Skeletal muscle cell (primary cell): ENCODE measurements around the gene SLAIN2.
"Not testable (repeated sequence)": the region's sequence is repeated elsewhere in the genome, so short reads cannot be mapped to it uniquely, and the experiment has no call there.

Experiments used
- DNase-seq: peaks from one replicate; pipeline ENCODE4 v3.0.0-alpha.2; 2010; ENCODE audit warnings: low read depth
- H3K4me3 ChIP-seq: 2 replicates; pipeline ENCODE4 v1.5.1; 2011; ENCODE audit warnings: low read depth, mild to moderate bottlenecking, control low read depth, low read length, moderate library complexity

The SLAIN2 gene

DNA sequence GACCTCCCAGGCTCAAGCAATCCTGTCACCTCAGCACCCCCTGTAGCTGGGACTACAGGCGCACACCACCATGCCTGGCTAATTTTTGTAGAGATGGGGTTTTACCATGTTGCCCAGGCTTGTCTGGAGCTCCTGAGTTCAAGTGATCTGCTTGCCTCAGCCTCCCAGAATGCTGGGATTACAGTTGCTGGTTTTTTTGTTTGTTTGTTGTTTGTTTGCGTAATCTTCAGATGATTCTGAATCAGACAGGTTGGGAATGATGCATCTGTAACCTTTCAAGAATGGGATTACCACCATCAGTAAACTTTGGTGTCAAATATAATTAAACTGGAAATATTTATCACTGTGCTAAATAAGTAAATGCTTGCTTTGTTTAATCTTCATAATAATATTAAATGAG, 79.8 kb downstream of the SLAIN2 start:
- DNase-seq = no peak
- no peak overlapping the region for H3K4me3 ChIP-seq

DNA sequence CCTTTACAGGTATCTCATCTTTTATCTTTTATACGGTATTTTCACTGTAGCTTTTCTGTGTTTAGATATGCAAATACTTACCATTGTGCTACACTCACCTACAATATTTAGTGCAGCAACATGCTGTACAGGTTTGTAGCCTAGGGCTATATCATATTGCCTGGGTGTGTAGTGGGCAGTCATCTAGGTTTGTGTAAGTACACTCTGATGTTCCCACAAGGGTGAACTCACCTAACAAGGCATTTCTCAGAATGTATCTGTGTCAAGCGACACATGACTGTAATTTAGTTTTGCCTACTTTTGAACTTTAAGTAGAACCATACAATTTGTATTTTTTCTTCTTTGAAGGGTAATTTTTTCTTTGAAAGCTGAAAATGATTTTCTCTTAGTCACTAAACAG, 87.6 kb downstream of the SLAIN2 start:
- no peak for DNase-seq
- H3K4me3 ChIP-seq = no peak overlapping the region

DNA sequence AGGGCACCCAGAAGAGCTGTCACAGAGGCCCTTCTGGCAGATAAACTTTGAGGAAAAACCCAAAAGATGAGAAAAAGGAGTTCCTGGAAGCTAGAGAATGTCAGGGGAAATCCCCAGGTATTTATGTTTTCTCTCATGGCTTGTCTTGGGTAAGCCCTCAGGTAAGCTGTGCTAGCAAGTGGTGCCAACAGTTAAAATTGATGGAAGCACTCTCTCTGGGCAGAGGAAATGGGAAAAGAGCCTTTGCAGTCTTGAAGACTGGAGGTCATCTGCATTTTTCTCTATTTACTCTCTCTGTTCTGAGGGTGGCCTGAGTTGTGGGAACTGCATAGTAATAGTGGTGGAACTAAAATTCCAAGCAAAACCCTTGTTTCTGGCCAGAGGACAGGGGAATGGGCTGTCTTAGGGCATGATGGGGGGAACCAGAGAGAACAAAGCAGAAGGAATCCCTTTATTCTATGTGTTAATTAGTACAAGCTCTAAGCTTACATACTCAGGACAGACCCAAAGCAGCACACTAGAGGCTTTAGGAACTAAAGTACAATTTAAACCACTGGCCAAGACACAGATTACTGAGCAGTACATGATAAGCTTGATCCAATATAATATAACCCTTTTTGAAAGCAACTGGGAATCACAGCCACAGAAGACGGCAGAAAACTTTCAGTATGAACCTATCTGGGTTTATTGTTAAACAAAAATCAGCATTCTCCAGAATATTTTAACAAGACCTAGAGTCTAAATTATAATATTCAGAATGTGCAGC, 88.6 kb downstream of the SLAIN2 start:
- H3K4me3 ChIP-seq = no peak overlapping the region
- DNase-seq = no peak

DNA sequence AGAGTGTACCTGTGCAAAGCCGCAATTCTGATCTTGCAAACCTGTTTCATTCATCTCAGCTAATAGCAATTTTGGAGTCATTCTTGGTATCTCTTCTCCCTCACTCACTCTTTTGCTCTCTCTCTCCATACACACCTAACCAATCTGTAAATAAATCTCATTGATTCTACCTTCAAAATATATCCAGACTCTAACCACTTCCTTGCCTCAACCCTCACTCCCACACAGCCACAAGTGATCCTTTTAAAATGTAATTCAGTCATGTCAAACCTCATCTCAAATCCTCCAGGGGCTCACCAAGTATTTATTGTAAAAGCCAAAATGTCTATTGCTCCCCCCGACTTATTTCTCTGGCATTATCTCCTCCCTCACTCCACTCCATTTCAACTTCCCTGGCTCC, 90.1 kb downstream of the SLAIN2 start:
- no peak overlapping the region for H3K4me3 ChIP-seq
- DNase-seq = no peak

DNA sequence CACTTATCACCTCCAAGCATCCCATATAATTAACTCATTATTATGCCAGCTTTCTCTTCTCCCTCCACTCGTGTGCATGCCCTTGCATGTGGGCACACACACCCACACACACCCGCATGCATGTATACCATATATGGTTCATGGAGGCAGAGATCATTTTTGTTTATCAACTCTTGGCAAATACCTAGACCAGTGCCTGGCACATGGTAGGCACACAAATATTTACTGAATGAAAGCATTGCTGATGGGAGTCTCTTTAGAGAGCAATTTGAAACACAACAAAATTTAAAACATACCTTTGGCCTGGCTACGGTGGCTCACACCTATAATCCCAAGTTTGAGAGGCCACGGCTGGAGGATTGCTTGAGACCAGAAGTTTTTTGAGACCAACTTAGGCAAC, 90.7 kb downstream of the SLAIN2 start:
- DNase-seq = no peak
- no peak overlapping the region for H3K4me3 ChIP-seq

DNA sequence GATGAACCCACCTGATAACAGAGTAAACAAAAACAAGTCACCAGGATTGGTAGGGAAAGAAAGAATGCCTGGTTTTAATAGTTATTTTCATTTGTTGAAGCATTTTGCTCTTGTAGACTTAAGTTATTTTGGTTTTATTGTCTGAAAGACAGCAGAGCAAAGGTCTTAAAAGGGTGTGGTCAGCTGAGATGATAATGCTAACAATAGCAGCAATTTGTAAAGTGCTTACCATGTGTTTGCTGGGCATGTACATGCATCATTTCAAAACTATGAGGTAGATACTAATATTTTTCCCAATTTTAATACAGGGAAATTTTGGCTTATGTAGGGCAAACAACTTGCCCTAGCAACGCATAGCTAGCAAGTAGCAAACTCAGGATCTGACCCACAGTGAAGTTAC, 95.0 kb downstream of the SLAIN2 start:
- no peak overlapping the region for H3K4me3 ChIP-seq
- DNase-seq = no peak

DNA sequence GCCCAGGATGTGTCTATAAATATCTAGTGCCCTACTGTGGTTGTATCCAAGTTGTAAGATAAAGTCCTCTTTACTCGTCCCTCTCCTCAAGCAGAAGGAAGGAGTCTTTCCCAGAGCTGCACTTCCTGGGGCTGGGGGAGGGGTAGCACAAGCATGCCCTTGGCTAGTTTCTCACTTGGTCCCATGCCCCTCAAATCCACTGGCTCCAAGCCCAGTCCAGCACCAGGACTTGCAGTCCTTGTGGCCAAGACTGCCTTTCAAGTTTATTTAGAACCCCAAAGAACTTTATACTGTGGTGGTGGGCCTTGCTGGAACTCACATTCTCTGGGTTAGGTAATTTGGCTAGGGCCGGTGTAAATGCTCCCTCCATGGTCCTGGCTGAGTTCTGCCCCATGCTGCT, 98.7 kb downstream of the SLAIN2 start:
- H3K4me3 ChIP-seq = no peak overlapping the region
- DNase-seq = no peak

DNA sequence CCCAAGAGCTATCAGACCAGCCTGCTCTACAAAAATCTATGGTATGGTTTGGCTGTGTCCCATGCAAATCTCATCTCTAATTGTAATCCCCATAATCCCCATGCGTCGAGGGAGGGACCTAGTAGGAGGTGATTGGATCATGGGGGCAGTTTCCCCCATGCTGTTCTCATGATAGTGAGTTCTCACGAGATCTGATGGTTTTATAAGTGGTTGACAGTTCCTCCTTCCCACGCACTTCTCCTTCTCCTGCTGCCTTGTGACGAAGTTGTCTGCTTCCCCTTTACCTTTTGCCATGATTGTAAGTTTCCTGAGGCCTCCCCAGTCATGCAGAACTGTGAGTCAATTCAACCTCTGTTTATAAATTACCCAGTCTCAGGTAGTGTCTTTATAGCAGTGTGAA, 99.6 kb downstream of the SLAIN2 start:
- not testable (repeated sequence) for H3K4me3 ChIP-seq, DNase-seq

DNA sequence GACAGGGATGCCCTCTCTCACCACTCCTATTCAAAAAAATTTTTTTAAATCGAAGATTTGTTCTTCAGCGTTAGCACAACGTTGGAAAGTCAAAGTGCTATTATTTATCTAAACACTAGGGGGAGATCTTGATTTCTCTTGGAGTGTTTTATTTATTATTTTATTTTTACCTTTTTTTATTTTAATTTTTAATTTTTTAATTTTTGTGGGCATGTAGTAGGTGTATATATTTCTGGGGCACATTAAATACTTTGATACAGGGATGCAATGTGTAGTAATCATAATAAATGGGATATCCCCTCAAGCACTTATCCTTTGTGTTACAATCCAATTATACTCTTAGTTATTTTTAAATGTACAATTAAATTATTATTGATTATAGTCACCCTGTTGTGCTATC, 104.4 kb downstream of the SLAIN2 start:
- DNase-seq = no peak
- H3K4me3 ChIP-seq = no peak overlapping the region

DNA sequence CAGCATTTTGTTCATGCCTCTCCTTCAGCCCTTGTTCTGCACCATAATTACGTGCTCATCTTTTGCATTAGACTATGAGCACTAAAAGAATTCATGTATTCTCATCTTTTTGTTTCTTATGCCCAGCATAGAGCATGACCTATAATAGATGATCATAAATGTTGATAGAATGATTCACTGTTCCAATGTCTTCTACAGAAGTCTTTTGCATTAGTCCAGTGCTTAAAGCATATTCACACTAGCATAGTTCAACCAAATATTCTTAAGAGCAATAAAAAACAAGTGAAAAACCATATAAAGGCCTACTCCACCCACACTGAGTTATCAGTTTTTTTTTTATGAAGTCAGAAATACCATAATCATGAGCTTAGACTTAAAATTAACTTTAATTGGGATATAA, 105.3 kb downstream of the SLAIN2 start:
- no peak overlapping the region for H3K4me3 ChIP-seq
- DNase-seq = no peak

DNA sequence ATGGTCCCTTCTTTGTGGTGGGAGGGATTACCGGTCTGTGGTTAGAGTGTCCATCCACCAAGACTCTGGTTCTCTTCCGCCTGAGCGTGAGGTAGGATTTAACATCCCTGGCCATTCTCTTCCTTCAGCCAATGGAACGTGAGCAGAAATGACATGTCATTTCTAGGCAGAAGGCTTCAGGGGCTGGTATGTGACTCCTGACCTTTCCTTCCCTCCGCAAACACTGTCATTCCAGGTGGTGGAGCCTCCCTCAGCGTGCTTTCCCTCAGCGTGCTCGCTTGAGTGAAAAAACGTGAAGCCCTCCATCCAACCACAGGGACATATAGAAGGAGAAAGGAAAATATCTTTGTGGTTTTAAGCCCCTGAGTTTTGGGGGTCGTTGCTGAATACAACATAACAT, 107.8 kb downstream of the SLAIN2 start:
- no peak overlapping the region for H3K4me3 ChIP-seq
- DNase-seq = no peak

DNA sequence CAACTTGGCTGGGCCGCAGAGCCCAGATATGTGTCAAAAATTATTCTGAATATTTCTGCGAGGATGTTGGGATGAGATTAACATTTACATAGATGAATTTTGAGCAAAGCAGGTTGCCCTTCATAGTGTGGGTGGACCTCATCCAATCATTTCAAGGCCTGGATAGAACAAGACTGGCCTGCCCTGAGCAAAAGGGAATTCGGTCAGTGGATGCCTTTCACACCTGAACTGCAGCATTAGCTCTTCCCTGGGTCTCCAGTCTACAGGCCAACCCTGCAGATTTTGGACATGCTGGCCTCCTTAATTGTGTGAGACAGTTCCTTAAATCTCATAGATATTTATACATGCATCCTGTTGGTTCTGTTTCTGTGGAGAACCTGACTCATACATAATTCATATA, 109.4 kb downstream of the SLAIN2 start:
- DNase-seq = no peak
- H3K4me3 ChIP-seq = no peak overlapping the region

DNA sequence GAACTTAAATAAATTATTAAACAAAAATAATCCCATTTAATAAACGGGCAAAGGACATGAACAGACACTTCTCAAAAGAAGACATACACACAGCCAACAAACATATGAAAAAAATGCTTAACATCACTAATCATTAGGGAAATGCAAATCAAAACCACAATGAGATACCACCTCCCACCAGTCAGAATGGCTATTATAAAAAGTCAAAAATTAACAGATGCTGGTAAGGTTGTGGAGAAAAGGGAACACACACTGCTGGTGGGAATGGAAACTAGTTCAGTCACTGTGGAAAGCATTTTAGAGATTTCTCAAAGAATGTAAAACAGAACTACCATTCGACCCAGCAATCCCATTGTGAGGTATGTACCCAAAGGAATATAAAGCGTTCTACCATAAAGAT, 110.3 kb downstream of the SLAIN2 start:
- not testable (repeated sequence) for H3K4me3 ChIP-seq, DNase-seq

DNA sequence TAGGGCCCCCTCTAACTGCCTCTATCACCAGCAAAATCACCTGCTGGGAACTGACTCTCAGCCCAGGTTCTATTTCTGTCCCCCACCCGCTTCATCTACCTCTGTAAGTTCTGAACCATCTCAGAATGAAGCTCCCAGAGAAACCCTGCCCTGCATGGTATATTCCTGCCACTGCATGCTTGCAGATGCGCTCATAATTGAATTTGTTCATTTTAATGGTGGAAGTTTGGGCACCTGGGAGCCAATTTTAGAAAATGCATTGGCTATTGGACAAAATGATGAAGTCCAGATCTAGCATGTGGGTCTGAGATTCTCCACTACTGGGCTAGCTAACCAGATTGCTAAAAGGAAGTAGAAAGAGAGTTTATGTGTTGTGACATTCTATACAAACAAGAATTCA, 113.3 kb downstream of the SLAIN2 start:
- no peak for DNase-seq
- H3K4me3 ChIP-seq = no peak overlapping the region

DNA sequence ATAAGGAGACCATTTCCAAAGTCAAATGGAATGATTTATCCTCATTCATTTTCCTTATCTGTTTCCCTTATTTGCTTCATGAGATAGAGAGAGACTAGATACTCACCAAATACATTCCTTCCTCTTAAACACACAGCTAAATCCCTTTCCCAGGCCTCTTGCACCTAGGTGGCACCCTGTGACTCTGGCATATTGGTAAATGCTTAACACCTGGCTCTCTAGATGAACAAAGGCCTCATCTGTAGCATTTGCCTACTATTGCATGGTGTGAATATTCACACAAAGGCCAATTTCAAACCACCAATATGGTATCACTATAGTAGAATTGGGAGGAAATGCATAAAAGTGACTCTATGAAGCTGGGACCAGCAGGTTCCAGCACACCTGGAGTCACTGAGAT, 119.7 kb downstream of the SLAIN2 start:
- no peak for DNase-seq
- H3K4me3 ChIP-seq = no peak overlapping the region

DNA sequence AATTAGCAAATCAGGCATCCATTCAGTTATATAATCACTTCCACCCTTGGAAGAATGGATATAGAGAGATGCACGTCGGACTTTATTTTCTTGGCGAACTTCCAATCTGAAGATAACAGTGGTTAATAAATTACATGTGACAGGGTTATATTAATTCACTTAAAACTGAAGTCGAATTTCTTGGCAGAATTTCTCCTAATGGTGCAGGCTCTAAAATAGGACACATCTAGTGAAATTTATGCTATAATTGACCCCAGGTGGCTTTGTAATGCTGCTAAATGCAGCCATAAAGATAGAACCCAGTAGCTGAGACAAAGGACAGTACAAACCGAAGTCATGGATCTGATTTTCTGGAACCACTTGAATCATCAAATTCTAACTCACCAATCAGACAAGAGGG, 121.0 kb downstream of the SLAIN2 start:
- no peak for DNase-seq
- no peak overlapping the region for H3K4me3 ChIP-seq

DNA sequence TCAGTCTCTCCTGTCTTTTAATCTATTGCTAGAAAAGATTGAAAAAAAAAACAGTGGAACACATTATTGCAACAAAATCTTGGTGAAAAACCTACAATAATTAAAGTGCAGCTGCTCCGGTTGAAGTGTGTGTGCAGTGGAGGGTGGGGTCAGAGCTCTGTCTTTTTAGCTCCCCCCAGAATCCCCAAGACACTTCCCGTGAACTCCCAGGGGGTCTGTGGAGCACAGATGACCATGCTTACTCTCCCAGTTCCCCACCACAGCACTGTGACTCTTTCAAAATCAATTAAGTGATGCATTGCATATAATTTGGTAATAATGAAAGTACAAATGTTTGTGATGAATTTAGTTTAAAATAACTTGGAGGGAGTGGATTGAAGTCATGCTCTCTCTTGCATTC, 126.1 kb downstream of the SLAIN2 start:
- no peak overlapping the region for H3K4me3 ChIP-seq
- DNase-seq = no peak

DNA sequence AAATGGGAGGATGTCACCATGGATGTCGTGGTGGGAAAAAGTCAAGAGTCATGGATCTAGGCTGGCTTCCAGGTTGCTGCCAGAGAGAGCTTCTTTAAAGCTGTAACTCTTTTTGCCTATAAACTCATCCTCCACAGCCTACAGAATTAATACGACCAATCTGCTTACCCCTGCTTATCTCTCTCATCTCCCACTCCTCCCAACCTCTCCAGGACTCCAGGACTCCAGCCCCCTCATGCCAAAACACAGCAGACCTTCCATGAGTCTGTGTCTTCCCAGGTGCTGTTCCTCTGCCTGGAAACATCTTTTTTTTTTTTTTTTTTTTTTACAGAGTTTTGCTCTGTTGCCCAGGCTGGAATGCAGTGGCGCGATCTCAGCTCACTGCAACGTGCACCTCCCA, 126.6 kb downstream of the SLAIN2 start:
- H3K4me3 ChIP-seq = no peak overlapping the region
- no peak for DNase-seq

DNA sequence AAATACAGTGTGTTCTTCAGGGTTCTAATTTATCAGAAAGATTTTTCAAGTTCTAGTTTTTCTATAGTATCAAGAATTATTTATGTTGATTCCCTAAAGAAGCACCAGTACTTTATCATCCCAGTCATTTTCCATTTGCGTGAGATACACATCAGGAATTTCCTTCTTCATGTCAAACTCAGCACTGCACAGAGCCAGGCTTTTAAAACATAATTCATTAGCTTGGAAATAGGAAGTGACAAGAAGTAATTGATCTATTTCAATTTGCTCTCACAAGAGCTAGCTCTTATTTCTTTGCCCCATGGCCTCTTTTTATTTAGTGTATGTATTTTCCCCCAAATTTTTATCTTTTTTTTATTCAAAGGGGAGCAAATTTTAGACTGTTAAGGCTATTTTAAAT, 128.8 kb downstream of the SLAIN2 start:
- H3K4me3 ChIP-seq = no peak overlapping the region
- DNase-seq = no peak

DNA sequence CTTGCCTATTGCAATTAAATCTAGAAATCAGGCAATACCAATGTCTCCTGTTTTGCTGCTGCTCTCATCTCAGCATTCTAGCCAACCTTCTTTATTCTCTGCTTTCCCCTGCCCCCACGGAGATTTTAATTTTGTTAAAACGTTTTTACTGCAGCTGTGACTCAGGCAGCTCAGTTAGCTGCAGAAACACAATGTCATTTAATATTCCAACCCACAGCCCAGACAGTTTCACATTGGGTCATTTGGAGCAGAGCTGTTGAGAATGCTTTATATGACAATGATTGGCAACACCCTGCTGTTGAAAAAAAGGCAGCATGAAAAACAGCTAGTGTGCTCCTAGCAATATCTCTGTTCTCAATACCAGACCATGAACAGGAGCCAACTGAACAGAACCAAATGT, 129.2 kb downstream of the SLAIN2 start:
- no peak overlapping the region for H3K4me3 ChIP-seq
- DNase-seq = no peak

DNA sequence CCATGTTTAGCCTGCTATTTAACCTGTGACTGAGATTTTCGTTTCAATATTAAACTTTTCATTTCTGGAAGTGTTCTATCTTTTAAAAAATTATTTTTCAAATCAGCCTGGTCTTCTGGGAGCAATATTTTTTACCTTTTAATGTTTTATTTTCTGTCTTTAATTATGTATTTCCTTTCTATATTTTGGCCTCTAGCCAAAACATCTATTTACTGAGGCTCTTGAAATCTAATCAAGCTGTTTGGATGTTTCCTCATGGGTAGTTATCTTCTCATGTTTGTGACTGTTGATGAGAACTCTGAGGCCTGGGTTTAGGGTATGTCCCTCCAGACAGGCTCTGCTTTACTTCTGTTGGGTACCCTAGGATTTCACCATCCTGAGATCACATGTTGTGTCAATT, 131.5 kb downstream of the SLAIN2 start:
- DNase-seq = no peak

DNA sequence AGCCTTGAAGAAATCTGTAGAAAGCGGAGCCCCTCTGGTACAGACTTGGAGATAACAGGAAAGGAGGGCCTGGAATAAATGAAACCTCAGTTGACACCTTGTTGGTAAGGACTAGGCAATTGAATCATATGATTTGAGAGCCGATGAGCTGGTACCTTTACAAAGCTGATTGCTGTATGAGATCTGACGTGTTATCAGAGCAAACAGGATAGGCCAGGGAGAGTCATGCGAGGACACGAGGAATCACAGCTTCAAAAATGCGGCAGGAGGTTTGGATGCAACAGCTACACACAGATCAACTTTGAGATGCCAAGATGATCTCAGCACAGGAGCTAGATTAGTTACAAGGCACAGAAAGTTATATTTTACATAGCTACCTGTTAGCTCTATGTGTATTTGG, 134.4 kb downstream of the SLAIN2 start:
- no peak for DNase-seq
- no peak overlapping the region for H3K4me3 ChIP-seq

More for the DNA sequence above, 131.5 kb downstream of the SLAIN2 start:
- H3K4me3 ChIP-seq = no peak overlapping the region
